HepG2 (cell line): ENCODE measurements around the gene CDH1. TPM values are rescaled to one million over a fixed set of nuclear protein-coding genes. Genes with fewer than 3 reads are reported as not detected.

Source experiments
- ATF2 ChIP-seq: sonication (generic); formaldehyde crosslinking; IDR thresholded peaks from 2 replicates; pipeline ENCODE4 v1.4.0; 2020; ENCODE audit warnings: missing genetic modification reagents
- BCL6 ChIP-seq: IDR thresholded peaks from 2 replicates; pipeline ENCODE4 v1.6.1; 2016; ENCODE audit warnings: missing genetic modification reagents, missing compliant biosample characterization
- CTCF ChIP-seq: sonication (generic); formaldehyde crosslinking; IDR thresholded peaks from 2 replicates; pipeline ENCODE4 v1.5.0; 2020; ENCODE audit warnings: mild to moderate bottlenecking, missing genetic modification reagents, moderate library complexity
- ERF ChIP-seq: IDR thresholded peaks from 2 replicates; pipeline ENCODE4 v1.6.1; 2018; ENCODE audit warnings: missing biosample characterization, missing genetic modification reagents
- HOXD1 ChIP-seq: sonication (generic); formaldehyde crosslinking; IDR thresholded peaks from 2 replicates; pipeline ENCODE4 v1.5.0; 2020; ENCODE audit warnings: missing genetic modification reagents
- JUN ChIP-seq: sonication (generic); formaldehyde crosslinking; IDR thresholded peaks from 2 replicates; pipeline ENCODE4 v1.4.0; 2020; ENCODE audit warnings: mild to moderate bottlenecking, missing genetic modification reagents
- MAX ChIP-seq: IDR thresholded peaks from 2 replicates; pipeline ENCODE4 v1.6.1; 2012; ENCODE audit warnings: inconsistent platforms
- MIER2 ChIP-seq: IDR thresholded peaks from 2 replicates; pipeline ENCODE4 v1.6.1; 2016; ENCODE audit warnings: missing biosample characterization, missing genetic modification reagents
- PPARG ChIP-seq: conservative IDR thresholded peaks from 2 replicates; pipeline ENCODE4 v1.6.1; 2016; ENCODE audit warnings: missing biosample characterization, missing genetic modification reagents
- THAP11 ChIP-seq: IDR thresholded peaks from 2 replicates; pipeline ENCODE4 v1.6.1; 2016; ENCODE audit warnings: missing biosample characterization, missing genetic modification reagents
- U2AF1 ChIP-seq: fragments of 200-400 bp; formaldehyde crosslinking; optimal IDR thresholded peaks from 2 replicates; pipeline ENCODE3; 2017; ENCODE audit warnings: mild to moderate bottlenecking, low read depth, low read length
- YEATS2 ChIP-seq: sonication (generic); formaldehyde crosslinking; IDR thresholded peaks from 2 replicates; pipeline ENCODE4 v1.4.0; 2020; ENCODE audit warnings: missing genetic modification reagents, borderline replicate concordance
- ZBTB40 ChIP-seq, 2 experiments: fragments of 450-650 bp in 1 of 2; sonication (generic) in 1 of 2; formaldehyde crosslinking in 1 of 2; IDR thresholded peaks; 2 replicates each; pipeline versions ENCODE4 v1.6.1 to v1.8.0; 2016 to 2022; ENCODE audit warnings: antibody characterized with exemption in 1 of 2, mild to moderate bottlenecking in 1 of 2, missing genetic modification reagents in 1 of 2
- ZFP1 ChIP-seq: IDR thresholded peaks from 2 replicates; pipeline ENCODE4 v1.6.1; 2016
- ZNF567 ChIP-seq: sonication (generic); formaldehyde crosslinking; IDR thresholded peaks from 2 replicates; pipeline ENCODE4 v1.8.1; 2023; ENCODE audit warnings: mild to moderate bottlenecking, missing genetic modification reagents, borderline replicate concordance
- ZNF713 ChIP-seq: sonication (generic); formaldehyde crosslinking; IDR thresholded peaks from 2 replicates; pipeline ENCODE4 v1.4.0; 2020; ENCODE audit warnings: mild to moderate bottlenecking, missing genetic modification reagents
- ZNF839 ChIP-seq: sonication (generic); formaldehyde crosslinking; IDR thresholded peaks from 2 replicates; pipeline ENCODE4 v1.4.0; 2020; ENCODE audit warnings: missing genetic modification reagents, mild to moderate bottlenecking, borderline replicate concordance
- polyA plus RNA-seq, 8 experiments: library from polyadenylated mRNA; depleted of rRNA in 3 of 8; stranded (reverse) in 7 of 8; unstranded in 1 of 8; fragments of >200 nt; fragmentation: Illumina TruSeq in 4 of 8; extraction: Trizol in 4 of 8; gene quantifications; 2 replicates each; pipeline versions ENCODE4 v1.2.1 to v1.2.3, GENCODE V29; 2011 to 2016; ENCODE audit warnings: low read depth in 4 of 8, missing spikeins in 1 of 8, mixed read lengths in 1 of 8; ENCODE audit not compliant: insufficient read depth in 1 of 8
- total RNA-seq, 5 experiments: library from RNA; depleted of rRNA; stranded (reverse); fragments of >200 nt; fragmentation: Illumina TruSeq; extraction: Trizol; gene quantifications; 2 replicates each; pipeline ENCODE4 v1.2.3, GENCODE V29; 2016; ENCODE audit warnings: low read depth in 1 of 5

The CDH1 gene
- total and polyA plus RNA-seq, 2 of the 13 experiments (the other 11 are each of a cell fraction or from before 2014, with no cell fraction given), result 0.95 to 9.8 TPM

GRCh38 chr16:68704232-68704867 lies 32.7 kb upstream of the CDH1 start (continued):
- TF ChIP-seq MAX (peak; percentile 58; the same call in 1 of the 2 replicates), ZNF713 (CRISPR knock-in tag) (0 out of 2 replicates have a peak, but pooled peaks have one; percentile 73), ERF (CRISPR knock-in tag) (peak; percentile 89), U2AF1 (no peak), BCL6 (CRISPR knock-in tag) (peak; percentile 34; the same call in 1 of the 2 replicates), CTCF (CRISPR knock-in tag) (peak; percentile 99), PPARG (CRISPR knock-in tag) (peak; percentile 72; the same call in 1 of the 2 replicates), ZNF567 (CRISPR knock-in tag) (0 out of 2 replicates have a peak, but pooled peaks have one; percentile 79), ZNF839 (CRISPR knock-in tag) (no peak; the same call in 1 of the 2 replicates), ZBTB40 (IDR thresholded peaks at IDR 0.05) (no peak), ZBTB40 (CRISPR knock-in tag; IDR thresholded peaks at IDR 0.05) (peak; percentile 21; the same call in 1 of the 2 replicates), YEATS2 (CRISPR knock-in tag) (peak; percentile 50; the same call in 1 of the 2 replicates), JUN (CRISPR knock-in tag) (0 out of 2 replicates have a peak, but pooled peaks have one; percentile 27), HOXD1 (CRISPR knock-in tag) (no peak), ZFP1 (0 out of 2 replicates have a peak, but pooled peaks have one; percentile 52), THAP11 (CRISPR knock-in tag) (peak; percentile 53), MIER2 (peak; percentile 63; the same call in 1 of the 2 replicates), ATF2 (CRISPR knock-in tag) (peak; percentile 64; the same call in 1 of the 2 replicates)
